Measurements from ENCODE around the gene TSEN54.

The TSEN54 gene

DNA sequence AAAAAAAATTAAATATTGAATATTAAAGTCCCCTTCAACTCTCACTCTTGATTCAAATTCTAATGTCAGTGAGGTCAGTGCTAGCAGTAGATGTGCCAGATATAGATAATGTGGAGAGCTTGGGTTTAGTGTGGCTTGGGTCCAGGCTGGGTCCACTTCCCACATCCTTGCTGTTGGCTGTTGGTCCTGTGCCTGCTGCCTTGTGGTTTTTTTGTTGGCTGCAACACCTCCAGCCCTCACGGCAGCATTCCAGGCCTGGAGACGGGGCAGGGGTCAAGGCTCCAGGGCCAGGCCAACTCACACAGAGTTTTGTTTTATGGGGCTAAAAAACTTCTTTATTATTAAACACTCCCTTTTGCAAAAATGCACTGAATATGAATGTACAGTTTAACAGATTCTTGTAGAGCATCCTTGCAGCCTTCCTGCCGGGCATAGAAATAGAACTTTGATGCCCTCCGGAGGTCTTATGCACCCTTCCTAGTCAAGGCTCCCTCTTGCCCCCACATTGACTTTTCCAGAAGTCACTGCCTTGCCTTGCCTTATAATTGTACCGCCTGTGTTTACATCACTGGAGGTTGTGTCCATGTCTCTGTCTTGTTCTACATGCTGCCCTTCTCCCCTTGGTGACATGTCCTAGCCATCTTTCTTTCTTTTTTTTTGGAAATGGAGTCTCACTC, 45.7 kb downstream of the TSEN54 start:
- Histone ChIP-seq H2AFZ (ENCODE audit: low read depth, low read length, severe bottlenecking) (no peak overlapping the region), H3K4me2 (ENCODE audit: low read depth, low read length, poor library complexity, severe bottlenecking) (no peak overlapping the region), H3K9me3 (ENCODE audit: insufficient read depth, low read length) (no peaks in the 10 kb centered on the region), H3K4me3 (ENCODE audit: insufficient read depth, low read length, poor library complexity, severe bottlenecking) (no peak overlapping the region), H3K9ac (ENCODE audit: low read length) (no peak overlapping the region), H4K20me1 (ENCODE audit: low read depth, low read length) (no peaks in the 10 kb centered on the region), H3K36me3 (ENCODE audit: low read length) (no peaks in the 10 kb centered on the region), H3K9me2 (replicated peaks; ENCODE audit: insufficient read depth, low read length) (no peaks in the 10 kb centered on the region), H3F3A (ENCODE audit: insufficient read depth) (no peaks in the 10 kb centered on the region), H3K79me2 (ENCODE audit: insufficient read depth, low read length) (no peaks in the 10 kb centered on the region), H3K27me3 (ENCODE audit: low read length) (no peaks in the 10 kb centered on the region), H3K27ac (ENCODE audit: low read depth, low read length) (no peak overlapping the region)
- no peak for TF ChIP-seq CTCF (IDR thresholded peaks at IDR 0.05; ENCODE audit: insufficient read depth, low read length, poor library complexity, severe bottlenecking)
- TF ChIP-seq EZH2phosphoT487 (conservative IDR thresholded peaks at IDR 0.05; ENCODE audit: low read length), result no peak

GRCh38 chr17:75563063-75563758, 46.9 kb downstream of the TSEN54 start:
- Histone ChIP-seq H3K36me3 (ENCODE audit: low read length) (no peaks in the 10 kb centered on the region), H3K27ac (ENCODE audit: low read depth, low read length) (no peak overlapping the region), H4K20me1 (ENCODE audit: low read depth, low read length) (no peaks in the 10 kb centered on the region), H3K79me2 (ENCODE audit: insufficient read depth, low read length) (no peaks in the 10 kb centered on the region), H3K9me2 (replicated peaks; ENCODE audit: insufficient read depth, low read length) (no peaks in the 10 kb centered on the region), H3K4me3 (ENCODE audit: insufficient read depth, low read length, poor library complexity, severe bottlenecking) (no peak overlapping the region), H3K9ac (ENCODE audit: low read length) (no peak overlapping the region), H3K9me3 (ENCODE audit: insufficient read depth, low read length) (no peaks in the 10 kb centered on the region), H3K4me2 (ENCODE audit: low read depth, low read length, poor library complexity, severe bottlenecking) (no peak overlapping the region), H3K27me3 (ENCODE audit: low read length) (no peaks in the 10 kb centered on the region), H2AFZ (ENCODE audit: low read depth, low read length, severe bottlenecking) (no peak overlapping the region), H3F3A (ENCODE audit: insufficient read depth) (no peaks in the 10 kb centered on the region)
- TF ChIP-seq EZH2phosphoT487 (conservative IDR thresholded peaks at IDR 0.05; ENCODE audit: low read length), result no peak
- no peak for TF ChIP-seq CTCF (IDR thresholded peaks at IDR 0.05; ENCODE audit: insufficient read depth, low read length, poor library complexity, severe bottlenecking)

DNA sequence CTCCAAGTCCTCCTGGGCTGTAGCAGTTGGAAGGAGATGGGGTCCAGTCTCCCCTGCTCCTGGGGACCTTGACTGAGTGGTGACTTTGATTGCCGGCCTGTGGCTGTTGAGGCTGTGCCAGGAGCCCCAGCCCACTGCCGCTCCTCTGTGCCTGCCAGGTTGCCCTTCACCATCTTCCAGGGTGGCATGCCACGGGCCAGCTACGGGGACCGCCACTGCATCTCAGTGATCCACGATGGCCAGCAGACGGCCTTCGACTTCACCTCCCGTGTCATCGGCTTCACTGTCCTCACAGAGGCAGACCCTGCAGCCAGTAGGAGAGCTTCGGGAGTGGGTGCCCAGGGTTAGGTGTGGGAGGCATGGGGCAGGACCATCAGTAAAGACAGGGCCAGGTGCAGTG, 47.9 kb downstream of the TSEN54 start:
- no peaks in the 10 kb centered on the region for H3K27me3 ChIP-seq (ENCODE audit: low read length)
- H3K4me3 ChIP-seq (ENCODE audit: insufficient read depth, low read length, poor library complexity, severe bottlenecking), result no peak overlapping the region
- no peak for TF ChIP-seq EZH2phosphoT487 (conservative IDR thresholded peaks at IDR 0.05; ENCODE audit: low read length)
- TF ChIP-seq CTCF (IDR thresholded peaks at IDR 0.05; ENCODE audit: insufficient read depth, low read length, poor library complexity, severe bottlenecking), result no peak
- no peaks in the 10 kb centered on the region for H4K20me1 ChIP-seq (ENCODE audit: low read depth, low read length)
- H3K4me2 ChIP-seq (ENCODE audit: low read depth, low read length, poor library complexity, severe bottlenecking), result no peak overlapping the region
- no peak overlapping the region for H2AFZ ChIP-seq (ENCODE audit: low read depth, low read length, severe bottlenecking)
- no peaks in the 10 kb centered on the region for H3K36me3 ChIP-seq (ENCODE audit: low read length)
- no peak overlapping the region for H3K9ac ChIP-seq (ENCODE audit: low read length)
- H3F3A ChIP-seq (ENCODE audit: insufficient read depth), result no peaks in the 10 kb centered on the region
- H3K79me2 ChIP-seq (ENCODE audit: insufficient read depth, low read length), result no peaks in the 10 kb centered on the region
- no peak overlapping the region for H3K27ac ChIP-seq (ENCODE audit: low read depth, low read length)
- H3K9me3 ChIP-seq (ENCODE audit: insufficient read depth, low read length), result no peaks in the 10 kb centered on the region
- no peaks in the 10 kb centered on the region for H3K9me2 ChIP-seq (replicated peaks; ENCODE audit: insufficient read depth, low read length)
